Left ventricle myocardium inferior (tissue), 1 donor: ENCODE measurements around the gene BICDL1. TPM values are rescaled to one million over a fixed set of nuclear protein-coding genes. Genes with fewer than 3 reads are reported as not detected.

ENCODE experiments used
- DNase-seq: peaks from one replicate; pipeline ENCODE4 v3.0.0-alpha.2; 2020
- H3K27ac ChIP-seq: fragments of 200-600 bp; replicated peaks from 2 replicates; pipeline ENCODE4 v1.8.0; 2021
- H3K27me3 ChIP-seq: fragments of 200-600 bp; 2 replicates; pipeline ENCODE4 v1.8.0; 2021; ENCODE audit warnings: low read depth
- H3K36me3 ChIP-seq: fragments of 200-600 bp; 2 replicates; pipeline ENCODE4 v1.8.0; 2021
- H3K4me1 ChIP-seq: fragments of 200-600 bp; 2 replicates; pipeline ENCODE4 v1.8.0; 2021
- H3K4me3 ChIP-seq: fragments of 200-600 bp; 2 replicates; pipeline ENCODE4 v1.8.0; 2021; ENCODE audit warnings: mild to moderate bottlenecking, moderate library complexity
- H3K9me3 ChIP-seq: fragments of 200-600 bp; replicated peaks from 2 replicates; pipeline ENCODE4 v1.8.0; 2021
- CTCF ChIP-seq: fragments of 200-600 bp; IDR thresholded peaks from 2 replicates; pipeline ENCODE4 v1.8.0; 2021; ENCODE audit warnings: antibody characterized with exemption, mild to moderate bottlenecking, borderline replicate concordance
- intact Hi-C: fragments of 100-400 bp; cut with micrococcal nuclease; formaldehyde crosslinking; loops from one replicate; pipeline ENCODE4 v1.11.0; 2022
- long read RNA-seq: library from polyadenylated mRNA; unstranded; transcript quantifications from one replicate; pipeline ENCODE4 v2.0.0, GENCODE V29; 2021
- total RNA-seq: library from RNA; stranded (reverse); fragmentation: NEBNext Ultra II Directional; extraction: Animal tissue kit (Norgen Biotek cat#: 25700); gene quantifications from one replicate; pipeline ENCODE4 v1.2.1, GENCODE V29; 2021
- donor health status: DM: no; HTN: yes; CAD: no; lungs with severe emphysema.

Gene BICDL1
- total RNA-seq: 0.08 TPM
- long read RNA-seq: 0 reads

- intact Hi-C loops: no loop called here
- H3K4me1 ChIP-seq: peaks cover 14% of the 10 kb centered on the region
- no peaks in the 10 kb centered on the region for H3K9me3 ChIP-seq
- peaks cover 88% of the 10 kb centered on the region for H3K27me3 ChIP-seq
- peak within 1 kb of the TSS; percentile 14 for H3K27ac ChIP-seq
- TF ChIP-seq CTCF: no peak
- no peaks in the 10 kb centered on the region for H3K36me3 ChIP-seq
- DNase-seq: peak; percentile 23
- H3K4me3 ChIP-seq: peak within 1 kb of the TSS; percentile 71
These were observed at the start of gene BICDL1 for GRCh38 chr12:119988472-119989360. Gene BICDL1 (plus strand): TSS chr12:119989236. CDS start chr12:119989869, 633 bp downstream.

DNA sequence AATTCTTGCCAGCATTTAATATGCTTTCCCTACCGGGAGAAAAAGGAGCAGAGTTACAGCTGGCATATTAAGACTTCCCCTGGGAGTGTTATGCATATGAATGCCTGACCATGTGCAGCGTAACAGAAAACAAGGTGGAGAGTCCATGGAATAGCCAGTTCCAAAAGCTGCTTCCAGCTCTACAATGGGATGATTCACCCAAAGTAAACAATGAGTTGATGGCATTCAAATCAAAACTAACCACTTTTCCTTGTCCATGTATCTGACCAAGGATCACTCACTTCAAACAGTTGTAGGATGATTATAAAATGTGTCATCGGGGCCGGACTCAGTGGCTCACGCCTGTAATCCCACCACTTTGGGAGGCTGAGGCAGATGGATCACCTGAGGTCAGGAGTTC lies 48.1 kb upstream of the BICDL1 start:
- Histone ChIP-seq H3K27ac (no peak overlapping the region), H3K36me3 (no peaks in the 10 kb centered on the region), H3K27me3 (peaks cover 63% of the 10 kb centered on the region), H3K4me3 (no peak overlapping the region), H3K9me3 (no peaks in the 10 kb centered on the region), H3K4me1 (no peaks in the 10 kb centered on the region)
- TF ChIP-seq CTCF: no peak
- DNase-seq: no peak
- intact Hi-C loops: no loop called here

GRCh38 chr12:119942386-119942785 lies 46.6 kb upstream of the BICDL1 start:
- peaks cover 59% of the 10 kb centered on the region for H3K27me3 ChIP-seq
- H3K4me3 ChIP-seq: no peak overlapping the region
- intact Hi-C loops: no loop called here
- H3K36me3 ChIP-seq: no peaks in the 10 kb centered on the region
- no peak overlapping the region for H3K27ac ChIP-seq
- no peak for TF ChIP-seq CTCF
- no peak for DNase-seq
- no peaks in the 10 kb centered on the region for H3K9me3 ChIP-seq
- no peaks in the 10 kb centered on the region for H3K4me1 ChIP-seq

GRCh38 chr12:119946213-119946612 lies 42.8 kb upstream of the BICDL1 start:
- TF ChIP-seq CTCF: no peak
- intact Hi-C loops: no loop called here

DNA sequence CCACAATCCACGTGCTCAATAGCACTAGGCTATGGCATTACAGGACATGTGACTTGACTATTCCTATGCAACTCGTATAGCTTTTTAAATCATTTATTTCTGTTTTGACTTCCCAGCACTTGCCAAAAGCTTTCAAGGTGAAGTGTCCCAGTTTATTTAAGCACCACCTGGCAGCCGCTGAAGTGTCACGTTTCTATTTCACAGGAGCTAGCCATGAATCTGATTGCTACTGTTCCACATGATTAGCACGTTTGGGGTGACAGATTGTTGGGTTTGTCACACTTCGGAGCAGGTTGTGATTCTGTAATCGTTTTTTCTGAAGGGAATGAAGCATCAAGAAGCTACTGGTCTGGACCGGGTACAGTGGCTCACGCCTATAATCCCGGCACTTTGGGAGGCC lies 39.9 kb upstream of the BICDL1 start:
- DNase-seq: no peak
- H3K9me3 ChIP-seq: no peaks in the 10 kb centered on the region
- intact Hi-C loops: no loop called here
- TF ChIP-seq CTCF: no peak
- peaks cover 14% of the 10 kb centered on the region for H3K27me3 ChIP-seq
- no peak overlapping the region for H3K27ac ChIP-seq
- H3K4me1 ChIP-seq: no peaks in the 10 kb centered on the region
- H3K4me3 ChIP-seq: no peak overlapping the region
- no peaks in the 10 kb centered on the region for H3K36me3 ChIP-seq

More at GRCh38 chr12:119946213-119946612, 42.8 kb upstream of the BICDL1 start:
- H3K27ac ChIP-seq: no peak overlapping the region
- no peaks in the 10 kb centered on the region for H3K9me3 ChIP-seq
- H3K36me3 ChIP-seq: no peaks in the 10 kb centered on the region
- no peaks in the 10 kb centered on the region for H3K4me1 ChIP-seq
- H3K27me3 ChIP-seq: peaks cover 42% of the 10 kb centered on the region
- no peak for DNase-seq
- H3K4me3 ChIP-seq: no peak overlapping the region
